Esophagus squamous epithelium (tissue), 5 donors: ENCODE measurements around the gene GGCX. TPM values are rescaled to one million over a fixed set of nuclear protein-coding genes. Genes with fewer than 3 reads are reported as not detected.
"Not testable (repeated sequence)": the region's sequence is repeated elsewhere in the genome, so short reads cannot be mapped to it uniquely, and the experiment has no call there.

ENCODE experiments used
- DNase-seq: peaks from one replicate; lab custom pipeline; 2025; lab: John Stamatoyannopoulos, UW
- H3K27ac ChIP-seq, 4 donors: fragments of 200-600 bp; sonication (generic); one replicate each; pipeline ENCODE4 v1.5.1; 2016 to 2019; ENCODE audit warnings: mild to moderate bottlenecking in 1 of 4
- H3K27me3 ChIP-seq, 4 donors: fragments of 200-600 bp; sonication (generic); 1 replicate in 3 of 4; 2 replicates in 1 of 4; pipeline versions ENCODE4 v1.5.1 to v1.6.0; 2017 to 2021; ENCODE audit warnings: antibody characterized with exemption in 1 of 4
- H3K36me3 ChIP-seq, 3 donors: fragments of 200-600 bp; sonication (generic); one replicate each; pipeline ENCODE4 v1.5.1; 2016 to 2019
- H3K4me1 ChIP-seq, 3 donors: fragments of 200-600 bp; sonication (generic); one replicate each; pipeline ENCODE4 v1.5.1; 2017 to 2019
- H3K4me3 ChIP-seq, 4 donors: fragments of 200-600 bp; sonication (generic); 1 replicate in 3 of 4; 2 replicates in 1 of 4; pipeline ENCODE4 v1.5.1; 2016 to 2019; ENCODE audit warnings: mild to moderate bottlenecking in 2 of 4, moderate library complexity in 1 of 4
- H3K9me3 ChIP-seq, 3 donors: fragments of 200-600 bp; sonication (generic); one replicate each; pipeline ENCODE4 v1.5.1; 2016 to 2019
- CTCF ChIP-seq, 6 experiments: fragments of 450-650 bp in 4 of 6; fragments of 200-600 bp in 2 of 6; sonication (generic) in 2 of 6; IDR thresholded peaks; one replicate each; pipeline ENCODE4 v1.5.1; 2016 to 2019; ENCODE audit warnings: antibody characterized with exemption in 6 of 6, mild to moderate bottlenecking in 4 of 6, moderate library complexity in 4 of 6
- POLR2A ChIP-seq, 4 donors: fragments of 450-650 bp; IDR thresholded peaks; one replicate each; pipeline ENCODE4 v1.6.1; 2017; ENCODE audit warnings: antibody characterized with exemption in 4 of 4, mild to moderate bottlenecking in 4 of 4, moderate library complexity in 3 of 4
- WGBS, 2 donors: methylation state at CpG; one replicate each; pipeline ENCODE4 v1.1.5; 2018; 5-methylcytosine and 5-hydroxymethylcytosine counted together
- intact Hi-C: fragments of 100-400 bp; cut with DNase I; formaldehyde crosslinking; loops from one replicate; pipeline ENCODE4 v1.15.0; 2022
- total RNA-seq, 4 donors: library from RNA; depleted of rRNA; stranded (reverse); fragments of >200 nt; gene quantifications; one replicate each; pipeline ENCODE4 v1.1.0, GENCODE V29; 2016
- donor health status: DM: yes; HTN: yes; CAD: no.

The GGCX gene
- total RNA-seq, 4 donors from 2014 or later: 19.7 to 27.5 (median 23.3) TPM

- TF ChIP-seq POLR2A (IDR thresholded peaks at IDR 0.05): no peak
- no peak for TF ChIP-seq CTCF (IDR thresholded peaks at IDR 0.05)
- H3K4me1 ChIP-seq: peaks cover 3 to 55% (median 14%) of the 10 kb centered on the region in 3 donors
These were observed 13.3 kb downstream of the GGCX start for GRCh38 chr2:85547859-85548607.

GRCh38 chr2:85547089-85547858 lies 14.0 kb downstream of the GGCX start:
- Histone ChIP-seq H3K4me3 (no peak overlapping the region), H3K27ac (peak overlapping the region; percentile 39 to 68 (median 58)), H3K4me1 (peaks cover 9 to 60% (median 22%) of the 10 kb centered on the region in 3 donors), H3K36me3 (peaks cover 17 to 92% (median 27%) of the 10 kb centered on the region in 3 donors), H3K9me3 (no peaks in the 10 kb centered on the region), H3K27me3 (no peaks in the 10 kb centered on the region)
- no peak for TF ChIP-seq POLR2A (IDR thresholded peaks at IDR 0.05)
- TF ChIP-seq CTCF (IDR thresholded peaks at IDR 0.05): no peak
- no peak for DNase-seq
- WGBS, 2 donors: 90 to 100% methylated on average over 1 of the region's 1 CpG
- intact Hi-C loops: no loop called here

More at GRCh38 chr2:85547859-85548607, 13.3 kb downstream of the GGCX start:
- Histone ChIP-seq H3K4me3 (no peak overlapping the region), H3K27ac (peak overlapping the region in 3 of 4 donors; percentile 56 to 68 (median 61)), H3K9me3 (no peaks in the 10 kb centered on the region), H3K27me3 (no peaks in the 10 kb centered on the region), H3K36me3 (peaks cover 17 to 92% (median 25%) of the 10 kb centered on the region in 3 donors)
- DNase-seq: no peak
- intact Hi-C loops: no loop called here
- WGBS, 2 donors: 74 to 78% methylated on average over 6 of the region's 6 CpGs

- peak overlapping the region in 3 of 4 donors; percentile 26 to 68 (median 61) for H3K27ac ChIP-seq
- 40 to 67% methylated on average over 5 of the region's 5 CpGs for WGBS, 2 donors
- TF ChIP-seq POLR2A (IDR thresholded peaks at IDR 0.05) (no peak), CTCF (IDR thresholded peaks at IDR 0.05) (no peak)
- no peaks in the 10 kb centered on the region for H3K9me3 ChIP-seq
- peaks cover 19 to 92% (median 30%) of the 10 kb centered on the region in 3 donors for H3K36me3 ChIP-seq
- H3K27me3 ChIP-seq: no peaks in the 10 kb centered on the region
- H3K4me1 ChIP-seq: peaks cover 19 to 68% (median 36%) of the 10 kb centered on the region in 3 donors
- DNase-seq: no peak
- intact Hi-C loops: no loop called here
- no peak overlapping the region for H3K4me3 ChIP-seq
These were observed 15.5 kb downstream of the GGCX start for GRCh38 chr2:85545780-85546240.

DNA sequence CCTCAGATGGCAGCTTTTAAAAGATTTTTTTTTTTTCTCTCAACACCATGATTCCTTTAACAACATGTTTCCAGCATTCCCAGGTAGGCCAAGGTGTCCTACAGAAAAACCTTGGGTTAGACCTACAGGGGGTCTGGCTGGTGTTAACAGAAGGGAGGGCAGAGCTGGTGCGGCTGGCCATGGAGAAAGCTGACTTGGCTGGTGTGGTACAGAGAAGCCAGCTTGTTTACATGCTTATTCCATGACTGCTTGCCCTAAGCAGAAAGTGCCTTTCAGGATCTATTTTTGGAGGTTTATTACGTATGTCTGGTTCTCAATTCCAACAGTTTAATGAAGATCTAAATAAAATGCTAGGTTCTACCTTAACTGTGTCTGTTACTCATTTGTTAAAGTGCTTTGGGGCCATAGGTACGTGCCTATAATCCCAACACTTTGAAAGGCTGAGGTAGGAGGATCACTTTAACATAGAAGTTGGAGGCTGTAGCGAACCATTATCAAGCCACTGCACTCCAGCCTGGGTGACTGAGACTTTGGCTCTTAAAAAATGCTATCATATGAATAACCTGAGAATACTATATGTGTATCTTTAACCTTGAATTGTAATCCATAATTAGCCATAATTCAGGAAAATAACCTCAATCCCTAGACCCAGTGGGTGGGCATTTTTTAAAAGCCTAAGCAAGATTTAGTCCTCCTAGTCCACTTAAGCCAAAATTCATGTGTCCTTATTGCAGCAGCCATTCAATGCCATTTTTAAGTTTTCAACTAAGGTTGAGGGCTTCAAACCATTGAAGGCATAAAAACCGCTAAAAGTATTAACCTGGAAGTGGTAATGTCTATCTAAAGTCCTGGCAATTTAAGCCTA lies 16.1 kb downstream of the GGCX start:
- H3K27me3 ChIP-seq, H3K4me3 ChIP-seq, H3K9me3 ChIP-seq, intact Hi-C loops, DNase-seq: not testable (repeated sequence)
- peaks cover 19 to 75% (median 39%) of the 10 kb centered on the region in 3 donors for H3K4me1 ChIP-seq
- peak overlapping the region in 3 of 4 donors; percentile 54 to 68 (median 61) for H3K27ac ChIP-seq
- WGBS, 2 donors: 63 to 68% methylated on average over 4 of the region's 5 CpGs
- peaks cover 19 to 85% (median 30%) of the 10 kb centered on the region in 3 donors for H3K36me3 ChIP-seq

DNA sequence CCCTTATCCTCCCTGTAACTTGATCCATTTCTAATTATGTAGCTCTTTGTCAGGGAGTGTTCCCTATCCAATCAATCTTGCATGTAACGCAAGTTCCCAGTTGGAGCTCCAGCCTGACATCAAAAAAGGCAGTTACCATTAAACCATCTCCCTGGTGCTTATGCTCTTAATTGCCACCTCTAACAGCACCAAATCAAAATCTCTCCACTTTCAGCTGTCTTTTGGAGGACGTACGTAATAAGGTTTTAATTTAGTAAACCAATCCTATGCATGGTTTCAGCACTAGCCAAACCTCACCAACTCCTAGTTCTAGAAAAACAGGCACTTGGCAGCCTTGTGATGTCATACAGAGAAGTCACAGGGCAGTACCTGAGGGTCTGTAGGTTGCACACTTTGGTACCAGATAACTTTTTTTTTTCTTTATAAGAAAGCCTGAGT lies 17.0 kb downstream of the GGCX start:
- H3K4me1 ChIP-seq: peaks cover 19 to 76% (median 39%) of the 10 kb centered on the region in 3 donors
- H3K27ac ChIP-seq: peak overlapping the region in 1 of 4 donors; percentile 68
- DNase-seq, intact Hi-C loops, H3K9me3 ChIP-seq, H3K27me3 ChIP-seq, H3K4me3 ChIP-seq: not testable (repeated sequence)
- peak in 1 of 6 experiments; percentile 0 for TF ChIP-seq CTCF (IDR thresholded peaks at IDR 0.05)
- H3K36me3 ChIP-seq: peaks cover 19 to 77% (median 30%) of the 10 kb centered on the region in 3 donors
- WGBS, 2 donors: 48 to 56% methylated on average over 3 of the region's 3 CpGs
